Small intestine (tissue), 7 donors: Measurements from ENCODE around the gene PTPN11. TPM values are rescaled to one million over a fixed set of nuclear protein-coding genes. Genes with fewer than 3 reads are reported as not detected.

Experiments used
- DNase-seq, 2 donors: peaks; one replicate each; pipeline versions ENCODE4 v3.0.0 to v3.0.0-alpha.2; 2013
- FAIRE-seq: peaks from 2 replicates; lab custom pipeline; 2012; peaks lifted over from hg19 to GRCh38; lab: Jason Lieb, UNC
- H3K27ac ChIP-seq, 3 donors: one replicate each; pipeline ENCODE4 v1.5.1; 2013; ENCODE audit warnings: low read length in 2 of 3, mild to moderate bottlenecking in 2 of 3, control low read depth in 1 of 3, inconsistent platforms in 1 of 3, low read depth in 1 of 3, moderate library complexity in 1 of 3
- H3K27me3 ChIP-seq, 3 donors: one replicate each; pipeline ENCODE4 v1.6.1; 2013; ENCODE audit warnings: low read length in 3 of 3, inconsistent platforms in 1 of 3; ENCODE audit not compliant: control insufficient read depth in 3 of 3, insufficient read depth in 3 of 3
- H3K36me3 ChIP-seq, 3 donors: one replicate each; pipeline ENCODE4 v1.6.1; 2013; ENCODE audit warnings: low read length in 3 of 3, inconsistent platforms in 1 of 3, low read depth in 1 of 3, mild to moderate bottlenecking in 1 of 3, moderate library complexity in 1 of 3; ENCODE audit not compliant: control insufficient read depth in 3 of 3, insufficient read depth in 2 of 3
- H3K4me1 ChIP-seq, 3 donors: one replicate each; pipeline ENCODE4 v1.6.1; 2013; ENCODE audit warnings: low read length in 2 of 3, inconsistent platforms in 1 of 3, low read depth in 1 of 3, mild to moderate bottlenecking in 1 of 3, moderate library complexity in 1 of 3; ENCODE audit not compliant: control insufficient read depth in 3 of 3, insufficient read depth in 2 of 3
- H3K4me3 ChIP-seq, 3 donors: one replicate each; pipeline ENCODE4 v1.5.1; 2013; ENCODE audit warnings: low read length in 3 of 3, control low read depth in 1 of 3, inconsistent platforms in 1 of 3, low read depth in 1 of 3, mild to moderate bottlenecking in 1 of 3, moderate library complexity in 1 of 3
- H3K9me3 ChIP-seq, 2 donors: one replicate each; pipeline ENCODE4 v1.6.1; 2013; ENCODE audit warnings: low read depth in 1 of 2, low read length in 1 of 2; ENCODE audit not compliant: control insufficient read depth in 2 of 2, insufficient read depth in 1 of 2
- WGBS, 3 donors: extraction: QIAGEN DNeasy Blood & Tissue Kit; methylation state at CpG; one replicate each; pipeline ENCODE4 v1.1.7; 2013; 5-methylcytosine and 5-hydroxymethylcytosine counted together
- polyA plus RNA-seq, 4 donors: library from polyadenylated mRNA; stranded (reverse) in 3 of 4; unstranded in 1 of 4; fragments of 200-250 nt in 3 of 4; fragments of 120-200 nt in 1 of 4; gene quantifications; one replicate each; pipeline versions ENCODE4 v1.2.1 to v1.2.3, GENCODE V29; 2013
- donor health status: healthy with polysubstance abuse.
- donor health status: control.
- donor health status: control.
- donor health status: Bipolar disorder and iron deficiency.
- donor health status: healthy.

Gene PTPN11
- polyA plus RNA-seq, 4 donors: 22.7 to 53.0 (median 28.2) TPM

DNA sequence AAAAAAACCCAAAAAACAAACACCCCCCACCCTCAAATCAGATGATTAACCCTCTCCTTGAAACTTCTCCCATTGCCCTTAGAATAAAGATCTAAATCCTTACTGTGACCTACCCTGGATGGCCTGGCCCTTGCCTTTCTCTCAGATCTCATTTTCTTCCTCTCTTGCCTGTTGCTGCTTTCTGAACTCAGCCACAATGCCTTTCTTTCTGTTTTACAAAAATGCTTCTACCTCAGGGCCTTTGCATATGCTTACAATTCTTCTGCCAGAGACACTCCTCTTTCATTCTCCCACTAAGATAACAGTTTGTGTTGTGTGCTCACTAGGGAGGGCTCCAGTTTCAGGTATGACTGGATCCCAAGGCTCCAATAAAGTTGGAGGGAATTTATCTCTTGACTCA lies 108.3 kb downstream of the PTPN11 start:
- no peak overlapping the region for H3K27ac ChIP-seq

GRCh38 chr12:112527501-112527900 lies 108.8 kb downstream of the PTPN11 start:
- Histone ChIP-seq H3K4me3 (no peak overlapping the region), H3K27ac (no peak overlapping the region), H3K9me3 (no peaks in the 10 kb centered on the region), H3K36me3 (no peaks in the 10 kb centered on the region), H3K4me1 (no peaks in the 10 kb centered on the region), H3K27me3 (no peaks in the 10 kb centered on the region)
- DNase-seq: no peak
- FAIRE-seq: no peak
- 85 to 92% (median 89%) methylated on average over 4 of the region's 4 CpGs for WGBS, 3 donors

More for the DNA sequence above, 108.3 kb downstream of the PTPN11 start:
- Histone ChIP-seq H3K4me3 (no peak overlapping the region), H3K4me1 (no peaks in the 10 kb centered on the region), H3K36me3 (no peaks in the 10 kb centered on the region), H3K27me3 (no peaks in the 10 kb centered on the region), H3K9me3 (no peaks in the 10 kb centered on the region)
- FAIRE-seq (no peak), DNase-seq (no peak)

- H3K36me3 ChIP-seq: no peaks in the 10 kb centered on the region
- no peaks in the 10 kb centered on the region for H3K9me3 ChIP-seq
- DNase-seq (no peak), FAIRE-seq (no peak)
- H3K4me1 ChIP-seq: no peaks in the 10 kb centered on the region
- H3K4me3 ChIP-seq: no peak overlapping the region
- H3K27me3 ChIP-seq: peaks cover 0 to 3% (median 0%) of the 10 kb centered on the region in 3 donors
- H3K27ac ChIP-seq: no peak overlapping the region
- 81 to 88% (median 86%) methylated on average over 1 of the region's 1 CpG for WGBS, 3 donors
Measured at GRCh38 chr12:112528521-112528920, 109.8 kb downstream of the PTPN11 start.

DNA sequence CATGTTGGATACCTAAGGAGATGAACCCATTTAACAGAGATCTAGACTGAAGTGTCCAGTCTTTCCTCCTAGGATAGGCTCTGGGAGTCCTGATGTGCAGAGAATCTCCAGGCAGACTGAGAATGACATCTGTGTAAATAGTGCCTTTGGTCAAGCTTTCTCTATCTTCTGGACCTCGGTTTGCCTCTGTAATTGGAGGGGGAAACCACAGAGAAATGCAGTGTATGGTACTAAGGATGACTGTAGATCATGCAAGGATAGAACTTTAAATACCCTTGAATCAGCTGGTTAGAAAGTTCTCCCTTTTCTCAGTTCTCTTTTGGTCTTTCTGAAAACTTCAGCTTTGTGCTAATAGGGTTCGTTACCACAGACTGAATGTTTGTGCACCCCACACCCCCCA lies 112.2 kb downstream of the PTPN11 start:
- no peaks in the 10 kb centered on the region for H3K9me3 ChIP-seq
- no peaks in the 10 kb centered on the region for H3K36me3 ChIP-seq
- no peak for DNase-seq
- peaks cover 0 to 3% (median 0%) of the 10 kb centered on the region in 3 donors for H3K27me3 ChIP-seq
- no peak overlapping the region for H3K27ac ChIP-seq
- H3K4me3 ChIP-seq: no peak overlapping the region
- no peaks in the 10 kb centered on the region for H3K4me1 ChIP-seq
- 60 to 70% (median 65%) methylated on average over 2 of the region's 2 CpGs for WGBS, 3 donors
- no peak for FAIRE-seq

- DNase-seq: no peak
- no peak overlapping the region for H3K4me3 ChIP-seq
- H3K27ac ChIP-seq: no peak overlapping the region
- WGBS, 3 donors: 63 to 82% (median 64%) methylated on average over 1 of the region's 1 CpG
- no peak for FAIRE-seq
- peaks cover 0 to 3% (median 0%) of the 10 kb centered on the region in 3 donors for H3K27me3 ChIP-seq
- H3K36me3 ChIP-seq: no peaks in the 10 kb centered on the region
- H3K9me3 ChIP-seq: no peaks in the 10 kb centered on the region
- no peaks in the 10 kb centered on the region for H3K4me1 ChIP-seq
Measured at GRCh38 chr12:112532106-112532505, 113.4 kb downstream of the PTPN11 start.

GRCh38 chr12:112533528-112533927 lies 114.8 kb downstream of the PTPN11 start:
- no peaks in the 10 kb centered on the region for H3K9me3 ChIP-seq
- no peak overlapping the region for H3K4me3 ChIP-seq
- H3K27ac ChIP-seq: no peak overlapping the region
- DNase-seq (no peak), FAIRE-seq (no peak)
- no peaks in the 10 kb centered on the region for H3K4me1 ChIP-seq
- peaks cover 0 to 3% (median 0%) of the 10 kb centered on the region in 3 donors for H3K27me3 ChIP-seq
- H3K36me3 ChIP-seq: no peaks in the 10 kb centered on the region
- 65 to 74% (median 69%) methylated on average over 7 of the region's 7 CpGs for WGBS, 3 donors

- DNase-seq (no peak), FAIRE-seq (no peak)
- Histone ChIP-seq H3K4me3 (no peak overlapping the region), H3K9me3 (no peaks in the 10 kb centered on the region), H3K4me1 (no peaks in the 10 kb centered on the region), H3K36me3 (no peaks in the 10 kb centered on the region), H3K27me3 (peaks cover 0 to 3% (median 0%) of the 10 kb centered on the region in 3 donors), H3K27ac (no peak overlapping the region)
- WGBS, 3 donors: 81 to 85% (median 83%) methylated on average over 6 of the region's 6 CpGs
Measured at GRCh38 chr12:112535017-112535416, 116.3 kb downstream of the PTPN11 start.

DNA sequence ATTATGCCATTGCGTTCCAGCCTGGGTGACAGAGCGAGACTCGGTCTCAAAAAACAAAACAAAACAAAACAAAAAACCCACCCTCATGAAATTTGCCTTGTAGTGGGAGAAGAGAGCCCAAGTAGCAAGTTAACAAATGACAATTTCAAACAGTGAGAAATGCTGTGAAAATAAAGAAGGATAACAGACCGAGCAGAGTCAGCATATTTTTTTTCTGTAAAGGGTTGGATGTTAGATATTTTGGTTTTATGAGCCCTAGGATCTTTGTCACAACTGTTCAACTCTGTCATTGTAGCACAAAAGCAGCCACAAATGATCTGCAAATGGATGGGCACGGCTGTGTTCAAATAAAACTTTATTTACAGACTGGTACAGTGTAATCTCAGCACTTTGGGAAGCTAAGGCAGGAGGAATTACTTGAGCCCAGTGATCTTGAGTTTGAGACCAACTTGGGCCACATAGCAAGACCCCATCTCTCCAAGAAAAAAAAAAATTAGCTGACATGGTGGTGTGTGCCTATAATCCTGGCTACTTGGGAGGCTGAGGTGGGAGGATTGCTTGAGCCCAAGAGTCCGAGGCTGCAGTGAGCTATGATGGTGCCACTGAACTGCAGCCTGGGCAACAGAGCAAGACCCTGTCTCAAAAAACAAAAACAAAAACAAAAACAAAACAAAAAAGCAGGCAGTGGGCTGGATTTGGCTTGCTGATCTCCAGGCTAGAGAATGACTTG lies 117.1 kb downstream of the PTPN11 start:
- no peak for FAIRE-seq
- Histone ChIP-seq H3K27me3 (peaks cover 0 to 3% (median 0%) of the 10 kb centered on the region in 3 donors), H3K27ac (no peak overlapping the region), H3K4me1 (no peaks in the 10 kb centered on the region), H3K4me3 (no peak overlapping the region), H3K36me3 (no peaks in the 10 kb centered on the region), H3K9me3 (no peaks in the 10 kb centered on the region)
- 75 to 83% (median 82%) methylated on average over 6 of the region's 6 CpGs for WGBS, 3 donors
- DNase-seq: no peak

- Histone ChIP-seq H3K27me3 (peaks cover 0 to 3% (median 0%) of the 10 kb centered on the region in 3 donors), H3K4me3 (no peak overlapping the region), H3K36me3 (no peaks in the 10 kb centered on the region), H3K9me3 (no peaks in the 10 kb centered on the region), H3K27ac (no peak overlapping the region), H3K4me1 (no peaks in the 10 kb centered on the region)
- no peak for DNase-seq
- WGBS, 3 donors: 71 to 83% (median 75%) methylated on average over 6 of the region's 6 CpGs
- no peak for FAIRE-seq
Measured at GRCh38 chr12:112536367-112536730, 117.6 kb downstream of the PTPN11 start.
